Heart right ventricle (tissue), 16 donors: Measurements from ENCODE around the gene SLU7. TPM values are rescaled to one million over a fixed set of nuclear protein-coding genes. Genes with fewer than 3 reads are reported as not detected.

Experiments used
- ATAC-seq, 8 donors: fragments of 200-7000 bp; cut with Tn5 transposase; one replicate each; pipeline ENCODE4 v1.9.1; 2020; ENCODE audit warnings: mild to moderate bottlenecking in 8 of 8, moderate library complexity in 8 of 8, moderate number of reproducible peaks in 1 of 8
- DNase-seq, 2 donors: peaks; one replicate each; pipeline ENCODE4 v3.0.0-alpha.2; 2020
- H3K27ac ChIP-seq, 10 donors: fragments of 200-600 bp; sonication (generic) in 2 of 10; one replicate each; pipeline versions ENCODE4 v1.5.0 to v1.8.0; 2020 to 2022; ENCODE audit warnings: mild to moderate bottlenecking in 3 of 10
- H3K27me3 ChIP-seq, 7 donors: fragments of 200-600 bp; one replicate each; pipeline ENCODE4 v1.8.0; 2021 to 2022; ENCODE audit warnings: mild to moderate bottlenecking in 2 of 7
- H3K36me3 ChIP-seq, 9 donors: fragments of 200-600 bp; sonication (generic) in 1 of 9; one replicate each; pipeline versions ENCODE4 v1.5.0 to v1.8.0; 2020 to 2022; ENCODE audit warnings: mild to moderate bottlenecking in 2 of 9
- H3K4me1 ChIP-seq, 9 donors: fragments of 200-600 bp; sonication (generic) in 1 of 9; one replicate each; pipeline versions ENCODE4 v1.5.0 to v1.8.0; 2020 to 2022; ENCODE audit warnings: mild to moderate bottlenecking in 4 of 9
- H3K4me3 ChIP-seq, 10 donors: fragments of 200-600 bp; sonication (generic) in 2 of 10; one replicate each; pipeline versions ENCODE4 v1.5.0 to v1.8.0; 2020 to 2022; ENCODE audit warnings: mild to moderate bottlenecking in 7 of 10, moderate library complexity in 2 of 10
- H3K9me3 ChIP-seq, 11 donors: fragments of 200-600 bp in 10 of 11; sonication (generic) in 2 of 11; one replicate each; pipeline versions ENCODE4 v1.5.0 to v1.8.0; 2013 to 2022; ENCODE audit warnings: mild to moderate bottlenecking in 2 of 11, control low read depth in 1 of 11, moderate library complexity in 1 of 11
- CTCF ChIP-seq, 9 donors: fragments of 200-600 bp; sonication (generic) in 2 of 9; IDR thresholded peaks; one replicate each; pipeline versions ENCODE4 v1.5.0 to v1.8.0; 2021 to 2022; ENCODE audit warnings: antibody characterized with exemption in 9 of 9, mild to moderate bottlenecking in 5 of 9, moderate library complexity in 1 of 9
- WGBS, 2 donors: extraction: QIAGEN DNeasy Blood & Tissue Kit; methylation state at CpG; one replicate each; pipeline ENCODE4 v1.1.7; 2013; ENCODE audit warnings: inconsistent platforms in 1 of 2; 5-methylcytosine and 5-hydroxymethylcytosine counted together
- intact Hi-C, 10 donors: fragments of 100-400 bp; cut with DNase I; formaldehyde crosslinking; loops; one replicate each; pipeline versions ENCODE4 v1.11.1 to v1.14.2; 2022
- polyA plus RNA-seq, 2 donors: library from polyadenylated mRNA; stranded (reverse); fragments of 200-250 nt; gene quantifications; one replicate each; pipeline ENCODE4 v1.2.3, GENCODE V29; 2013
- total RNA-seq, 10 donors: library from RNA; stranded (reverse); fragmentation: NEBNext Ultra II Directional in 3 of 10; extraction: Animal tissue kit (Norgen Biotek cat#: 25700) in 3 of 10; gene quantifications; one replicate each; pipeline versions ENCODE4 v1.2.1 to v1.2.4, GENCODE V29; 2021 to 2023
- donor health status: Arrhythmogenic right ventricular cardiomyopathy.
- donor health status: ischemic (EF 13 %, LVEDD 7.1; RV severe dilation, severe dysfunction).
- donor health status: healthy with polysubstance abuse.
- donor health status: DM: no; HTN: yes; CAD: no.
- donor health status: DM: no; HTN: no; CAD: no.
- donor health status: ischemic (EF 25% LVEDD 6.9; RV normal size, moderate dysfunction).
- donor health status: ischemic (EF 25% LVEDD 5.7; RV mildly dilated, moderate dysfunction).
- donor health status: healthy.
- donor health status: DM: yes; HTN: yes; CAD: no.
- donor health status: Ischemic cardiomyopathy.
- donor health status: ischemic (EF 35%, LVEDD 5.7; RV mildly dilated, moderate dysfunction).
- donor health status: nonischemic (EF 11% LVEDD 7.7; RV severe dilation, severe dysfunction).
- donor health status: DM: yes; HTN: yes; CAD: no.
- donor health status: PGD.
- donor health status: ischemic (EF 29% LVEDD 5.4; RV normal size, mild dysfunction).
- donor health status: nonischemic (EF 23%, LVEDD 6.1; RV moderate dilation, normal function).

SLU7 gene
- total and polyA plus RNA-seq, 12 donors, result 19.2 to 62.4 (median 40.6) TPM

- ATAC-seq (peak in 1 of 8 donors; percentile 3), DNase-seq (no peak)
- WGBS, 2 donors, result 68% methylated on average over 7 of the region's 7 CpGs
- Histone ChIP-seq H3K27ac (peak overlapping the region in 8 of 10 donors; percentile 25 to 81 (median 66)), H3K36me3 (peaks cover 0 to 6% (median 0%) of the 10 kb centered on the region in 9 donors), H3K4me3 (no peak overlapping the region), H3K27me3 (no peaks in the 10 kb centered on the region), H3K9me3 (no peaks in the 10 kb centered on the region), H3K4me1 (peaks cover 11 to 58% (median 30%) of the 10 kb centered on the region in 9 donors)
- intact Hi-C loops, result no loop called here
- TF ChIP-seq CTCF (IDR thresholded peaks at IDR 0.05), result no peak
Observed at GRCh38 chr5:160356550-160357347, 62.1 kb downstream of the SLU7 start.

DNA sequence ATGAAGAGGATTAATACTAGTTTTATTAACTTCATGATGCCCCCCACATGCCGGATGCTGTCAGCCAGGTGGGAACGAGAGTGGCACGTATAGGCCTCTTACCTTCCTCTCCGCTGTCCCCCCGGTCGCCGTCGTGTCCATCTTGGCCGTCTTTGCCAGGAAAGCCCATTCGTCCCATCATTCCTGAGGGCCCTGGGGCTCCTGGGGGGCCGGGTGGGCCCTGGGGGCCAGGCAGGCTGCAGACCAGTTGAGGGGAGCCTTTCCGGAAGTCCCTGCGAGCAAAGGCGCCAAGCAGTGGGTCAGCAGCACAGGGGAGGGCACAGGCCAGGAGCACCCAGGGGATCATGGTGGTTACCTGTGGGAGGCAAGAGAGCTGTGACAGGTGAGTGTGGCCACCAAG is 64.2 kb downstream of the SLU7 start:
- DNase-seq (no peak), ATAC-seq (no peak)
- intact Hi-C loops, result no loop called here
- Histone ChIP-seq H3K27ac (no peak overlapping the region), H3K4me3 (no peak overlapping the region), H3K36me3 (peaks cover 0 to 6% (median 0%) of the 10 kb centered on the region in 9 donors), H3K27me3 (no peaks in the 10 kb centered on the region), H3K9me3 (no peaks in the 10 kb centered on the region), H3K4me1 (peaks cover 7 to 43% (median 26%) of the 10 kb centered on the region in 9 donors)
- no peak for TF ChIP-seq CTCF (IDR thresholded peaks at IDR 0.05)
- WGBS, 2 donors, result 96 to 97% methylated on average over 14 of the region's 14 CpGs

DNA sequence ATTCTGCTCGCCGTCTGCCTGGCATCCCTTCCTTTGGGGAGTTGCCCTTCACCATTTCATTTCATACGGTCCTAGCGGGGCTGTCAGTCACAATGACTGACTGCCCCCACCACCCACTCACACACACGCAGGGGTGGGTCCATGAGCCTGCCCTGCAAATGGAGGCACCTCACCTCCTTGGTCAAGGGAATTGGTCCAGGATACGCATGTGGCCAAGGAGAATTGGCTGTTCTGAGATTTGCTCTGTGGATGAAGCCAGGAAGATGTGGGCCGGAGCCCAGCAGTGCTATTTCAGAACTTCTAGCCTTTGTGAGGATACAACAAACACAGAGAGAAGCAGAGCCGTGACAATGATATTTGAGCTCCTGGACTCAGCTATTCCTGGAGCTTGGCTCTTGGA is 65.5 kb downstream of the SLU7 start:
- WGBS, 2 donors, result 75 to 86% methylated on average over 8 of the region's 8 CpGs
- intact Hi-C loops, result no loop called here
- DNase-seq, result no peak

GRCh38 chr5:160352308-160352707 is 66.6 kb downstream of the SLU7 start:
- TF ChIP-seq CTCF (IDR thresholded peaks at IDR 0.05), result no peak
- Histone ChIP-seq H3K9me3 (no peaks in the 10 kb centered on the region), H3K36me3 (peaks cover 0 to 9% (median 0%) of the 10 kb centered on the region in 9 donors), H3K4me3 (no peak overlapping the region), H3K27ac (no peak overlapping the region), H3K27me3 (no peaks in the 10 kb centered on the region), H3K4me1 (peaks cover 4 to 24% (median 8%) of the 10 kb centered on the region in 9 donors)
- ATAC-seq (no peak), DNase-seq (no peak)
- WGBS, 2 donors, result 92 to 96% methylated on average over 4 of the region's 4 CpGs
- intact Hi-C loops, result no loop called here

More for the DNA sequence above, 65.5 kb downstream of the SLU7 start:
- Histone ChIP-seq H3K36me3 (peaks cover 0 to 9% (median 0%) of the 10 kb centered on the region in 9 donors), H3K27me3 (no peaks in the 10 kb centered on the region), H3K27ac (no peak overlapping the region), H3K9me3 (no peaks in the 10 kb centered on the region), H3K4me3 (no peak overlapping the region), H3K4me1 (peaks cover 6 to 31% (median 15%) of the 10 kb centered on the region in 9 donors)
- ATAC-seq, result peak in 5 of 8 donors; percentile 17 to 69 (median 34)
- TF ChIP-seq CTCF (IDR thresholded peaks at IDR 0.05), result no peak

Other genes with a start within 250 kb of the SLU7 start
- gene FABP6, start 189.6 kb downstream of the SLU7 start, total RNA-seq, result 1 to 10 TPM in 9 of 10 donors, under 1 TPM in 1; 0.88 to 5.2 (median 1.4) TPM
- gene FABP6, start 189.6 kb downstream of the SLU7 start, polyA plus RNA-seq, result 1 to 10 TPM in 1 of 2 donors, under 1 TPM in 1; 0.13 to 5.9 TPM
- gene CCNJL, start 106.5 kb downstream of the SLU7 start, total RNA-seq, result 10 to 100 TPM in 3 of 10 donors, 1 to 10 TPM in 7; 4.5 to 20.8 (median 7.0) TPM
- 1 to 10 TPM; 2.9 to 5.1 TPM for gene CCNJL, start 106.5 kb downstream of the SLU7 start, polyA plus RNA-seq
- 1 to 10 TPM in 6 of 10 donors, under 1 TPM in 4; 0.40 to 1.6 (median 1.1) TPM for gene C1QTNF2, start 48.5 kb downstream of the SLU7 start, total RNA-seq
- gene C1QTNF2, start 48.5 kb downstream of the SLU7 start, polyA plus RNA-seq, result 1 to 10 TPM in 1 of 2 donors, under 1 TPM in 1; 0.97 to 1.5 TPM
- 1 to 10 TPM; 2.3 to 4.5 (median 3.6) TPM for gene FAM200C, start 19.0 kb downstream of the SLU7 start, total RNA-seq
- 1 to 10 TPM; 1.7 to 8.6 TPM for gene FAM200C, start 19.0 kb downstream of the SLU7 start, polyA plus RNA-seq
- 10 to 100 TPM in 1 of 10 donors, 1 to 10 TPM in 4, under 1 TPM in 4, not detected in 1; 0.32 to 17.5 (median 1.4) TPM for gene PTTG1, start 2.8 kb upstream of the SLU7 start, total RNA-seq
- 1 to 10 TPM; 2.6 to 8.7 TPM for gene PTTG1, start 2.8 kb upstream of the SLU7 start, polyA plus RNA-seq